ENCODE data around the gene APOBEC2. TPM values are rescaled to one million over a fixed set of nuclear protein-coding genes. Genes with fewer than 3 reads are reported as not detected.
A peak's percentile ranks its signal among the peaks of the same experiment; 100 is the strongest.

Gene APOBEC2
- total RNA-seq, 1 donor from 2014 or later: 664 TPM

DNA sequence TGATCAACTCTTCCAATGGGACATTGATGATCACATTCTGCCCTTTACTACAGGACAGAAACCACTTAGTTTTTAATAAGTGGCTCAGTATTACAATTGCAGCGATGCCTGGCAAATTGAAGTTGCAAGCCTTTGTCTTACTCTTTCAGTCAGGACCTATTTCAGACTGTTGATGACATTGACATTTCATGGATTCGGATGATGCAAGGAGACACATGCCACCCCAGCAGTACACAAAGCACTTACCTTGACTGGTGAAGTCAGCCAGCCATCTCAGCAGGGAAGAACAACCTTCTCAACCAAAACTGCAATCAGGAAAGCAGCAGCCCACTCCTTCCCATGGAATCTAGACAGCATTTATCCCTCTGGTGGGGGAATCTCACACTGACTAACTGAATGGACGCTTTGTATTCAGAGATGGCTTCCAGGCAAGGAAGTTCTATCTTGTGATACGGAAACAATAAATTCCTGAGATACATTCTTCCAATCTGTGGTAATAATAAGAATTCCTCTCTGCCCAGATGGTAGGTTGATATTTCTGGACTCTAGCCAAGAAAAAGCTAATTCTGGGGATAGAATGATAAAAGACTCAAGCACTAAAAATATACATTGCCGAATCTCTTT, 44.6 kb downstream of the APOBEC2 start:
- H3K4me3 ChIP-seq (ENCODE audit: low read length in 3 of 3): no peak overlapping the region
- no peak overlapping the region for H3K27ac ChIP-seq (ENCODE audit: low read depth, low read length)
- peaks cover 8 to 12% (median 9%) of the 10 kb centered on the region in 3 donors for H3K4me1 ChIP-seq (ENCODE audit: control insufficient read depth in 3 of 3, insufficient read depth in 3 of 3, low read length in 3 of 3)
- no peaks in the 10 kb centered on the region for H3K9me3 ChIP-seq (ENCODE audit: control insufficient read depth in 3 of 3, low read length in 3 of 3)
- H3K9ac ChIP-seq (ENCODE audit: low read depth in 1 of 3, low read length in 3 of 3): no peak overlapping the region
- H3K27me3 ChIP-seq (ENCODE audit: control insufficient read depth in 3 of 3, insufficient read depth in 3 of 3, low read length in 3 of 3): no peaks in the 10 kb centered on the region
- H3K36me3 ChIP-seq (ENCODE audit: control insufficient read depth in 3 of 3, insufficient read depth in 3 of 3, low read length in 3 of 3): peaks cover 28 to 68% (median 66%) of the 10 kb centered on the region in 3 donors

DNA sequence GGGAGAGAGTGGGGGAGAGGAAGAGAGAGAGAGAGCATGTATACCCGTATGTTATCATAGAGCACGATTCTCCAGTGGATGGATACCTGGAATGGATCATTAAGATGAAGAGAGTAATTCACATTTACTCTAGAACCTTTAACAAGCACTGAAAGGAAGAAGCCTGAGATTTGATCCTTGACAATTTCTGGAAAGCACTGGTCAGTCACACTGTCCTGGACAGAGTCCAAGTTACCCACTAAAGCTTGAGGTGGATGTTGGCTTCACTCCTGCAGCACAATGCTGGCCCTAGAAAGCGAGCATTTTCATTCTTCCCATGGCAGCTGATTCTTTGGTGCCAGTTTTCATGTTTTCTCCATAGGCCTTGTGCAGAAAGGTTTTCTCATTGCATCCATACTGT, 45.4 kb downstream of the APOBEC2 start:
- no peaks in the 10 kb centered on the region for H3K9me3 ChIP-seq (ENCODE audit: control insufficient read depth in 3 of 3, low read length in 3 of 3)
- H3K36me3 ChIP-seq (ENCODE audit: control insufficient read depth in 3 of 3, insufficient read depth in 3 of 3, low read length in 3 of 3): peaks cover 25 to 61% (median 58%) of the 10 kb centered on the region in 3 donors
- no peak overlapping the region for H3K27ac ChIP-seq (ENCODE audit: low read depth, low read length)
- H3K4me1 ChIP-seq (ENCODE audit: control insufficient read depth in 3 of 3, insufficient read depth in 3 of 3, low read length in 3 of 3): peaks cover 8 to 12% (median 9%) of the 10 kb centered on the region in 3 donors
- no peak overlapping the region for H3K9ac ChIP-seq (ENCODE audit: low read depth in 1 of 3, low read length in 3 of 3)
- H3K27me3 ChIP-seq (ENCODE audit: control insufficient read depth in 3 of 3, insufficient read depth in 3 of 3, low read length in 3 of 3): no peaks in the 10 kb centered on the region
- H3K4me3 ChIP-seq (ENCODE audit: low read length in 3 of 3): peak overlapping the region in 1 of 3 donors; percentile 25

DNA sequence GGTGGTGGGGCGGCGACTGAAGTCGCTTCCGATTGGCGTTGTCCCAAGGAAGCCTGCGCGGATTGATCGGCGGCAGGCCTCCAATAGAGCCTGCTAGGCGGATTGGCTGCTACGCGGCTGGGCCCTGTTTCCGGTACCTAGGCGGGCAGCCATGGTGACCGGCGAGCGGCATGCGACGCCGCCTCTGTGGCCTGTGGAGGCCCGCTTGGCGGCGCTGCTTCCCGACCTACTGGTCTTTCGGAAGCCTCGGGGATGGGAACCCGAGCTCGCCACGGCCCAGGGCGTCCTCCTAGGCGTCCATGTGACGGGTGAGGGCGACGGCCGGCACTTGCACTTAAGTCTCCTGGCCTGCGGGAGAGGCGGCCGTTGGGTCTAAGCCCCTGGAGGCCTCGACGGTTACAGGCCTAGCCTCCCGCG, 47.9 kb downstream of the APOBEC2 start:
- no peak overlapping the region for H3K27ac ChIP-seq (ENCODE audit: low read depth, low read length)
- H3K4me3 ChIP-seq (ENCODE audit: low read length in 3 of 3): no peak overlapping the region
- H3K9ac ChIP-seq (ENCODE audit: low read depth in 1 of 3, low read length in 3 of 3): no peak overlapping the region
- no peaks in the 10 kb centered on the region for H3K9me3 ChIP-seq (ENCODE audit: control insufficient read depth in 3 of 3, low read length in 3 of 3)
- H3K4me1 ChIP-seq (ENCODE audit: control insufficient read depth in 3 of 3, insufficient read depth in 3 of 3, low read length in 3 of 3): peaks cover 8 to 12% (median 9%) of the 10 kb centered on the region in 3 donors
- H3K27me3 ChIP-seq (ENCODE audit: control insufficient read depth in 3 of 3, insufficient read depth in 3 of 3, low read length in 3 of 3): no peaks in the 10 kb centered on the region
- peaks cover 6 to 36% (median 34%) of the 10 kb centered on the region in 3 donors for H3K36me3 ChIP-seq (ENCODE audit: control insufficient read depth in 3 of 3, insufficient read depth in 3 of 3, low read length in 3 of 3)

DNA sequence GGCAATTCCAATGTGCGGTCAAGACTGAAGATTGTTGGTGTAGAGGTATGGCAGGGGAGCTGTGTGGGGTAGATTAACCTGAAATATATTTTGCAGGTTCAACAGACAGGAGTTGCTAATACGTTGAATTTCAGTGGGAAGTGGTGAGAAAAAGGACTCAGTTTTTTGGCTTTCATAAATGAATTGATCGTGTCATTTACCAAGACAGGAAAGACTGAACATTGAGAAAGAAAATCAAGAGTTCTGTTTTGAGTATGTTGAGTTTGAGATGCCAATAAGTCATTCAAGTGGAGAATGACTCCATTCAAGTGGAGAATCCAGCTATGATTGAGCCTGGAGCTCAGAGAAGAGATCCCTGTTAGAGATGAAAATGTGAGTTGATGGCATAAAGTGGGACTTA, 50.8 kb downstream of the APOBEC2 start:
- Histone ChIP-seq H3K4me3 (ENCODE audit: low read length in 3 of 3) (no peak overlapping the region), H3K4me1 (ENCODE audit: control insufficient read depth in 3 of 3, insufficient read depth in 3 of 3, low read length in 3 of 3) (no peaks in the 10 kb centered on the region), H3K9ac (ENCODE audit: low read depth in 1 of 3, low read length in 3 of 3) (no peak overlapping the region), H3K27ac (ENCODE audit: low read depth, low read length) (no peak overlapping the region), H3K27me3 (ENCODE audit: control insufficient read depth in 3 of 3, insufficient read depth in 3 of 3, low read length in 3 of 3) (no peaks in the 10 kb centered on the region), H3K9me3 (ENCODE audit: control insufficient read depth in 3 of 3, low read length in 3 of 3) (no peaks in the 10 kb centered on the region), H3K36me3 (ENCODE audit: control insufficient read depth in 3 of 3, insufficient read depth in 3 of 3, low read length in 3 of 3) (peaks cover 0 to 12% (median 7%) of the 10 kb centered on the region in 3 donors)

DNA sequence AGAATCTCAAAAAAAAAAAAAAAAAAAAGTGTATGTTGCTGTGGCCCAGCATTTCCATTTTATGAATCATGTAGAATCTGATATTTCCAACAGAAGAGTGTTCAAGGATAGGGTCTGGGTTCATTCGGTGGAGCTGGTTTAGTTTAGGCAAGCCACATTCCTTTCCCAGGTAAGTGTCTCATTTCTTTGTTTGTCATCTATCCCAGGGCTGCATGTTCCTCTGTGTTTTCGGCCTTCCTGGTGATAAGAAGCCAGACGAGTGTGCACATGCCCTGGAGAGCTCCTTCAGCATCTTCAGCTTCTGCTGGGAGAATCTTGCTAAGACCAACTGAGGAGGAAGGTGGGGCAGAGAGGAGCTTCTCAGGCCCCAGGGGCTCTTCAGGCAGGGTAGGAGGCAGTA, 58.0 kb downstream of the APOBEC2 start:
- Histone ChIP-seq H3K27me3 (ENCODE audit: control insufficient read depth in 3 of 3, insufficient read depth in 3 of 3, low read length in 3 of 3) (no peaks in the 10 kb centered on the region), H3K4me3 (ENCODE audit: low read length in 3 of 3) (no peak overlapping the region), H3K36me3 (ENCODE audit: control insufficient read depth in 3 of 3, insufficient read depth in 3 of 3, low read length in 3 of 3) (peaks cover 0 to 8% (median 3%) of the 10 kb centered on the region in 3 donors), H3K9ac (ENCODE audit: low read depth in 1 of 3, low read length in 3 of 3) (no peak overlapping the region), H3K27ac (ENCODE audit: low read depth, low read length) (no peak overlapping the region), H3K4me1 (ENCODE audit: control insufficient read depth in 3 of 3, insufficient read depth in 3 of 3, low read length in 3 of 3) (no peaks in the 10 kb centered on the region), H3K9me3 (ENCODE audit: control insufficient read depth in 3 of 3, low read length in 3 of 3) (no peaks in the 10 kb centered on the region)

Other genes starting within 250 kb of the APOBEC2 start
- gene UNC5CL, start 14.0 kb upstream of the APOBEC2 start, total RNA-seq: 2.1 TPM
- gene TSPO2, start 10.7 kb upstream of the APOBEC2 start, total RNA-seq: 1.0 TPM
- 10.4 TPM for gene OARD1, start 19.2 kb downstream of the APOBEC2 start, total RNA-seq
- gene NFYA, start 19.8 kb downstream of the APOBEC2 start, total RNA-seq: 17.2 TPM
- gene TREML1, start 101.1 kb downstream of the APOBEC2 start, total RNA-seq: not detected
- 0.52 TPM for gene TREM2, start 109.9 kb downstream of the APOBEC2 start, total RNA-seq
- under 0.01 TPM for gene TREML2, start 147.9 kb downstream of the APOBEC2 start, total RNA-seq
- not detected for gene TREML4, start 175.1 kb downstream of the APOBEC2 start, total RNA-seq
- under 0.01 TPM for gene TREM1, start 233.5 kb downstream of the APOBEC2 start, total RNA-seq

Measured in skeletal muscle tissue (tissue), 4 donors.